ENCODE results near the gene UNC13B. TPM values are rescaled to one million over a fixed set of nuclear protein-coding genes. Genes with fewer than 3 reads are reported as not detected.

UNC13B gene
- total RNA-seq, 1 donor from 2014 or later, result 26.5 TPM

DNA sequence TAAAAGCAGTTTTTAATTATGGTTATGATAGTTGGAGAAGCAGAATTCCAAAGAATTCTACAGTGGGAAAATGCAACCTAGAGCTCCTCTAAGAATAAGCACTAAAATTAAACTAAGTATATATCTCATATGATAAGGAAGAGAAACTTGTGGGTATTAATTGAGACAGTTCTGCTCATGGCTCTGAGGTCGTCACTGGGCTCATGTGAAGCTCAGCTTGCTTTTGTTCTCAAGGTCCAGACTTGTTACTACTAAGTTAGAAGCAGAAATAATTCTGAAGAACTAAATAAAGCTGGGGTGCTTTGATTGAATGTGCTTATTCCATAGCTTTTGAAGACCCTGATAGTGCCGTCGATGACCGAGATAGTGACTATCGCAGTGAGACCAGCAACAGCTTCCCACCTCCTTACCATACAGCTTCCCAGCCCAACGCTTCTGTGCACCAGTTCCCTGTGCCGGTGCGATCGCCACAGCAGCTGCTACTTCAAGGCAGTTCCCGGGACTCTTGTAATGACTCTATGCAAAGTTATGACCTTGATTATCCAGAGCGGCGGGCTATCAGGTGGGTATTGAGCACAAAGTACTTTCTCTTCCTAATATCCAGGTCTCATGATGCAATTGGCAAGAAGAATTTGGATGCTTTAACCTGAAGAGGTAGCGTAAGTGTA is 133.7 kb downstream of the UNC13B start:
- H3K4me1 ChIP-seq, result no peaks in the 10 kb centered on the region
- H3K27me3 ChIP-seq, result no peaks in the 10 kb centered on the region
- H3K9me3 ChIP-seq, result no peaks in the 10 kb centered on the region
- DNase-seq (ENCODE audit: low spot score in 2 of 2), result no peak
- intact Hi-C loops (cut with DNase I), result no loop called here
- peaks cover 0 to 4% of the 10 kb centered on the region in 2 donors for H3K36me3 ChIP-seq
- H3K27ac ChIP-seq, result no peak overlapping the region
- no peak overlapping the region for H3K4me3 ChIP-seq
- TF ChIP-seq, protein P1, sequence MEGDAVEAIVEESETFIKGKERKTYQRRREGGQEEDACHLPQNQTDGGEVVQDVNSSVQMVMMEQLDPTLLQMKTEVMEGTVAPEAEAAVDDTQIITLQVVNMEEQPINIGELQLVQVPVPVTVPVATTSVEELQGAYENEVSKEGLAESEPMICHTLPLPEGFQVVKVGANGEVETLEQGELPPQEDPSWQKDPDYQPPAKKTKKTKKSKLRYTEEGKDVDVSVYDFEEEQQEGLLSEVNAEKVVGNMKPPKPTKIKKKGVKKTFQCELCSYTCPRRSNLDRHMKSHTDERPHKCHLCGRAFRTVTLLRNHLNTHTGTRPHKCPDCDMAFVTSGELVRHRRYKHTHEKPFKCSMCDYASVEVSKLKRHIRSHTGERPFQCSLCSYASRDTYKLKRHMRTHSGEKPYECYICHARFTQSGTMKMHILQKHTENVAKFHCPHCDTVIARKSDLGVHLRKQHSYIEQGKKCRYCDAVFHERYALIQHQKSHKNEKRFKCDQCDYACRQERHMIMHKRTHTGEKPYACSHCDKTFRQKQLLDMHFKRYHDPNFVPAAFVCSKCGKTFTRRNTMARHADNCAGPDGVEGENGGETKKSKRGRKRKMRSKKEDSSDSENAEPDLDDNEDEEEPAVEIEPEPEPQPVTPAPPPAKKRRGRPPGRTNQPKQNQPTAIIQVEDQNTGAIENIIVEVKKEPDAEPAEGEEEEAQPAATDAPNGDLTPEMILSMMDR (IDR thresholded peaks at IDR 0.05), result no peak

DNA sequence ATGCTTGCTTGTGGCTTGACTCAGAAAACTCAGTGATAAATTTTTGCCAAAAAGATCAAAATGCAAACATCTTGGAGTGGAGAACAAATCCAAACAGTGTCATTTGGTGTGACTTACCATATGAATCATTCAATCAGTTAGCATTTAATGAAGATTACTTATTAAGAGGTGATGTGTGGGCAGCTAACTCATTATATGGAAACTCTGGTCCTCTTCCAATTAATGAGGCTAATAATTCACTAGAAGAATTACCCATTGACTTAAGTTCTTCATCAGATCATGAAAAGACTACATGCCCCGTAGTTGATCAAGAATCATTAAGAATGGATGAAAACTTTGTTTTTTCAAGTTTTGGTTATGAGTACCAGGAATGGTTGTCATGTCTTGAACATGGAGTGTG is 141.8 kb downstream of the UNC13B start:
- no peaks in the 10 kb centered on the region for H3K9me3 ChIP-seq
- DNase-seq (ENCODE audit: low spot score in 2 of 2), result no peak
- intact Hi-C loops (cut with DNase I), result no loop called here
- TF ChIP-seq, protein P1 (IDR thresholded peaks at IDR 0.05), result no peak
- no peaks in the 10 kb centered on the region for H3K36me3 ChIP-seq
- no peak overlapping the region for H3K27ac ChIP-seq
- H3K4me1 ChIP-seq, result no peaks in the 10 kb centered on the region
- no peak overlapping the region for H3K4me3 ChIP-seq
- no peaks in the 10 kb centered on the region for H3K27me3 ChIP-seq

DNA sequence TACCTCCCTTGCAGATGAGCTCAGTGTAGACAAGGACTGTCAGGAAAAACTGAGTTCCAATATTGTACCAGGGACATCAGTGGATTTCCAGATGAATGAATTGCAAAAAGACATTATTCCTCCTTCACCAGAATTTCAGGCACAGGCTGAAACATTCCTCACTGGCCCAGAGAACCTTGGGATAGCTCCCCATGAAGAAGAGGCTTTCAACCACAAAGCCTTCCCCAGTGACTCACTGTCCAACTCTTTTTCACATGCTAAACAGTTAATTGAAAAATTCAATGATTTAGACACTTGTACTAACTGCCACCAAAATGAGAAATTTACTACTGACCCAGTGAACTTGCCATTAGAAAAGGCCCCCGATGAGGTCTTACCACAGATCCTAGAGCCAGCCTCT is 144.5 kb downstream of the UNC13B start:
- H3K36me3 ChIP-seq, result peaks cover 0 to 7% of the 10 kb centered on the region in 2 donors
- H3K27me3 ChIP-seq, result no peaks in the 10 kb centered on the region
- intact Hi-C loops (cut with DNase I), result no loop called here
- DNase-seq (ENCODE audit: low spot score in 2 of 2), result no peak
- no peak overlapping the region for H3K4me3 ChIP-seq
- H3K9me3 ChIP-seq, result no peaks in the 10 kb centered on the region
- TF ChIP-seq, protein P1 (IDR thresholded peaks at IDR 0.05), result no peak
- H3K27ac ChIP-seq, result no peak overlapping the region
- peaks cover 2 to 5% of the 10 kb centered on the region in 2 donors for H3K4me1 ChIP-seq

DNA sequence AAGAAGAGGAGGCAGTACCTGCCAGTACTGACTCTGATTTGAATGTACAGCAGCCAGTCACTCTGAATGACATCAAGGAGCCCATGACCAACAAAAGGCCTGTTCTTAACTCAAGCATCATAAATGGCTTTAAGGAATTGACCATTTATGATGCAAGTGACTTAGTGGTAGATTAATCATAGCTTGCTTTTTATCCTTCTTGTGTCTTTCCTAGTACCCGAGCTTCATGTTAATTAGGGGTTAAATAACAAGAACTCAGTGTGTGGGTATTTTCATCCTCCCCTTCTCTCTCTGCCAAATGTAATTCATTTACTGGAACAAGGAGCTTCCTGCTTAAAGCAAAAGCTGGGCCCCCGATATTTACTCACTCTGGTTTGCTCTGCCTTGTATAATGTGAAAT is 146.5 kb downstream of the UNC13B start:
- Histone ChIP-seq H3K27me3 (no peaks in the 10 kb centered on the region), H3K36me3 (peaks cover 0 to 7% of the 10 kb centered on the region in 2 donors), H3K27ac (no peak overlapping the region), H3K4me3 (no peak overlapping the region), H3K9me3 (no peaks in the 10 kb centered on the region), H3K4me1 (peaks cover 10 to 20% of the 10 kb centered on the region in 2 donors)
- TF ChIP-seq, protein P1 (IDR thresholded peaks at IDR 0.05), result no peak
- intact Hi-C loops (cut with DNase I), result no loop called here
- DNase-seq (ENCODE audit: low spot score in 2 of 2), result no peak

DNA sequence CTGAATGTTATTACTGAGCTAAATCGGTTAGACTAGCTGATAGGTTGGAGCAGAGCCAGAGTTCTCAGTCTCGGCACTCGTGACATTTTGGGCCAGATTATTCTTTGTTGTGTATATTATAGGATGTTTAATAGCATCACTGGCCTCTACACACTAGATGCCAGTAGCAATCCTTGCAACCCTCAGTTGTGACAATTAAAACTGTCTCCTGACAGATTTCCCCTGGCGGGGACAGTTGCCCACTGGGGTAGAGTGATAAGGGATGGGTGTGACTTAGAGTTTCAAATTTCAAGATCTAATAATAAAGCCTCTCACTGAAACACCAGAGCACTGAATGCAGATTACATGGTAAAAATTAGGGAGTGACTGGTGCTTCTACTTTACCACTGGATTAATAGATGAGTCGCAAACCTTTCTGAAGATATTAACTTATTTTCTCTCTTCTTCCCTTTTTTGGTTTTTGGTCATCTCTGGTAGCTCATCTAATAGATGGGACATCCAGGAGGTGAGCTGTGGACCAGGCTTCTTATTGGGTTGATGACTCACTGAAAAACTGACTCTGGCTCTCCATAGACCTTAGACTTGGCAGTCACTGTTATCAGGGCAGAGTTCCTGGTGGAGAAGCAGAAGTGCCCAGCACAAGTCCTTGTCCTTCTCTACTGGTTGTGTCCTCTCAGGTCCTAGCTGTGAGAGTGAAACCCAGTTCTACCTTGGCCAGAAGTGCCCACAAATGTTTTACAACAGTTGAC is 150.3 kb downstream of the UNC13B start:
- Histone ChIP-seq H3K9me3 (no peaks in the 10 kb centered on the region), H3K27ac (peak overlapping the region; percentile 43 to 65), H3K4me3 (no peak overlapping the region), H3K4me1 (peaks cover 13 to 20% of the 10 kb centered on the region in 2 donors), H3K36me3 (peaks cover 0 to 7% of the 10 kb centered on the region in 2 donors), H3K27me3 (no peaks in the 10 kb centered on the region)
- TF ChIP-seq, protein P1 (IDR thresholded peaks at IDR 0.05), result no peak
- no peak for DNase-seq (ENCODE audit: low spot score in 2 of 2)
- intact Hi-C loops (cut with DNase I), result no loop called here
